Stromal cell of bone marrow (primary cell): ENCODE results near the gene MYZAP.

Source experiments
- DNase-seq: peaks from one replicate; pipeline ENCODE4 v3.0.0-alpha.2; 2012; ENCODE audit warnings: low read depth

The MYZAP gene

GRCh38 chr15:57663262-57663661 is 71.6 kb downstream of the MYZAP start:
- no peak for DNase-seq

- DNase-seq = no peak
Observed at GRCh38 chr15:57665194-57665593, 73.5 kb downstream of the MYZAP start.

- no peak for DNase-seq
Observed at GRCh38 chr15:57665939-57666338, 74.2 kb downstream of the MYZAP start.

DNA sequence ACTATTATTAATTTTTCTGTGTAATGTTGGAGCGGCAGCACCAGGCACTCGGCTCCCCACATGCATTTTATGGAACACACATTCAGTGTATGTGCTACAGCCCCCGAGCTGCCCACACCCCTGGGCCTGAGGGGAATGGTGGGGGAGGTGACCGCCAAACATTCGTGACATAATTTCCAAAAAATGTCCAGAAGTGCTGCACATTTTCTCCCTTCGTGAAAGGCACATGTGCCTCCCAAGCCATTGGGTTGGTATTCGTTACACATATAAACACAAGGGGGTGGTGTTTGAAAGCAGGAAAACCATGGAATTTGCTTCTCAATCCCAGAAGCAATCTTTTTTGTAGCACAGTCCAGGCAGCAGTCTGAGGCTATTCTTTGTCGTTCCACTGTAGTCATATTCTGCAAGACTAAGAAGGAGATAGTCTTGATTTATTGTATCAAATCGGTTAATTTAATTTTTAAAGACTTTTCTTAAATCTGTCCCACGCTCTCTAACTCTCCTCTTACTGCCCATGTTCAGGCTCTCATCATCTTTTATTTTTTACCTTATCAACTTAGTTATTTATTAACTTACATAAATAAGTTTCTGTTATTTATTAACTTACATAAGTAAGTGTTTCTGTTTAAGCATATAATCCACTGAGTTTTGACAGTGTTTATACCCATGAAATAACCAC is 75.6 kb downstream of the MYZAP start:
- peak; percentile 66 for DNase-seq

- no peak for DNase-seq
Observed at GRCh38 chr15:57668016-57668415, 76.3 kb downstream of the MYZAP start.

DNA sequence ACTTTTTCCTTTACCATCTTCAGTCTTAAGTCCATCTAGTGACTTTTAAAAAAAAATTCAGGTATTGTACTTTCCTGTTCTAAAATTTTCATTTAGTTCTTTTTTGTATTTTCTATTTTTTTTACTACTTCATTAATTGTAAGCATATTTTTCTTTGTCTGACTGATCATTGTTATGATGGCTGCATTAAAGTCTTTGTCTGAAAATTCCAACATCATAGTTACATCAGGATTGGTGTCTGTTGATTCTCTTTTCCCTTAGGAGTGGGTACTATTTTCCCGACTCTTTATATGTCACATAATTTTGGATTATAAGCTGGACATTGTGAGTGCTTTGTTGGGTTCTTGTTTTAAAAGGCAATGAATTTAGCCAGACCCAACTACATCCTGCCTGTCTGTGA is 79.9 kb downstream of the MYZAP start:
- no peak for DNase-seq

- no peak for DNase-seq
Observed at GRCh38 chr15:57675481-57676181, 83.9 kb downstream of the MYZAP start.

- DNase-seq = no peak
Observed at GRCh38 chr15:57676585-57676984, 84.9 kb downstream of the MYZAP start.

DNA sequence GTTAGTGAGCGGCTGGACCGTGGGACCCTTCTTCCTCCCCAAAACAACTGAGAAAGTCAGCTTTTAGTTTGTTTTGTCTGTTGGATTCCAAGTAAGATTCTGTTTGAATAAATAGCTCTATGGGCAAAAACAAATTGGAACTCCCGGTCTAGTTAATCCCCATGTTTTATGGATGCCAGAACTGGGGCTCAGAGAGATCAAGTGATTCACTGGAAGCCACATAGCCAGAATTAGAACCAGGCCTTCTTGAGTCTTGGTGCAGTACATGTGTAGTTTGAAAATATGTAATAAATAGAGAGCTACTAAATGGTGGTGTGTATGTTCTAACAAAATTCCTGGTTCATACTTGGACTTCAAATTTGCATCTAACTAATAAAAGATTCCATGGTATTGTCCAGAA is 85.5 kb downstream of the MYZAP start:
- no peak for DNase-seq

DNA sequence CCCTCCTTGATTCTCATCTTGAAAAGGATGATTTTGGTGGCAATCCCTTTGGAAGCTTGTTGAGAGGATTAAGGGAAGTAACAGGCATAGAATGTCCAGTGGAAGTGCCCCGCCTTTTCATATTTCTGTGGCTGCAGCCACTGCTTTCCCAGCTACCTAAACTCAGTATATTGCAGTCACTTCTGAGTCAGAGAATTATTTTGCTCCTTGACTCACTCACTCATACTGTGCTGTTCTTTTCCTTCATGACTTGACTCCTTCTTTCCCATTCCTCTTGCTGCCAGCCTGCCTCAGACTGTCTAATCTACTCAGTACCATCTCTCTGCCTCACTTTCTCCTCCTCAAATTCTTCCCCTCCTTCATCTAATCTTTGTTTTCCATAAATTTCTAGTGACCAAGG is 88.3 kb downstream of the MYZAP start:
- DNase-seq = peak; percentile 81

DNA sequence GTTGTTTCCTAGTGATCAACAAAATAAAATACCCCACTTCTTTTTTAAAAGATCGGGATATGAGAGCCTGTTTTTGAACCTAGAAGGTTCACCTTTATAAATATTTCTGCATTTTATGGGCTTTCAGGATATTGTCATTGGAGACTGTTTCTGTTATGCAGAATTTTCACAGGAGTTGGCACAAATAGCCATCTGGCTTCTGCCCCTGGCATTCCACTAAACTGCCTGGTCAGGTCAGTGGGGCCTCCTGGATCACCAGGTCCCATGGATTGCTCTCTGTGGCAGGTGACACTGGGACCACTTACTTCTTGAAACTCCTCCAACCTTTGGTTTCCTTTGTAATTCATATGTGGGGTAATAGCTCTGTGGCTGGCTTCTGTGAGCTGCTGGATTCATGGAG is 89.3 kb downstream of the MYZAP start:
- DNase-seq = no peak

GRCh38 chr15:57683481-57683880 is 91.8 kb downstream of the MYZAP start:
- DNase-seq = no peak

DNA sequence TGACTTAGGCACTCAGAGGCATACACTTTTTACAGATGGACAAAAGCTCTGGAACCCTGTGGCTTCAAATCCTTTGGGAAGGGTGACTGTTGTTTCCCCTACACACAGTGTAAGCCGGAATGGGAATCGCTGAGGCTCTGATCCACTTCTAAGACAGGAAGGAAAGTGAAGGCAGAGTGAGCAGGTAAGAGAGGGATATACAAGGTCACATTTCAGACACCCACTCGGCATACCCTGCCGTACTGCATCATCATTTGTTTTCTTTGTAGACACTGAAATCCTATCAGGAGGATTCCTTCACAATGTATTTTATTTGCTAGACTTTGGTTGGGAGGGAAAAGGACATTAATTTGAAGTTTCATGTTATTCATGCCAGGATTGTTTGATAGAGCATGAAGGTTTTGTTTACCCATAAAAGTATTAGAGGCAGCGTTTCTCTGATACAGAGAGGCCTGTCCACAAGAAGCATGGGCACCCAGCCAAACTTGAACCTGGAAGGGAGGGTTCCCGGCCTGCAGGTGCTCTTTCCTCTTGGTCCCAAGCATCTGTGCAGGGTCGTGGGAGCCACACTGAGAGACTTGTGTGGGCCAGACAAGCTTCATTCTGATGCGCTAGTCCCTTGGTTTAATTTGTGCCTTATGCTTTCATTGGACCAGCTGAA is 92.9 kb downstream of the MYZAP start:
- DNase-seq = no peak

- DNase-seq = no peak
Observed at GRCh38 chr15:57685306-57686095, 93.8 kb downstream of the MYZAP start.

- no peak for DNase-seq
Observed at GRCh38 chr15:57686657-57687056, 95.0 kb downstream of the MYZAP start.

DNA sequence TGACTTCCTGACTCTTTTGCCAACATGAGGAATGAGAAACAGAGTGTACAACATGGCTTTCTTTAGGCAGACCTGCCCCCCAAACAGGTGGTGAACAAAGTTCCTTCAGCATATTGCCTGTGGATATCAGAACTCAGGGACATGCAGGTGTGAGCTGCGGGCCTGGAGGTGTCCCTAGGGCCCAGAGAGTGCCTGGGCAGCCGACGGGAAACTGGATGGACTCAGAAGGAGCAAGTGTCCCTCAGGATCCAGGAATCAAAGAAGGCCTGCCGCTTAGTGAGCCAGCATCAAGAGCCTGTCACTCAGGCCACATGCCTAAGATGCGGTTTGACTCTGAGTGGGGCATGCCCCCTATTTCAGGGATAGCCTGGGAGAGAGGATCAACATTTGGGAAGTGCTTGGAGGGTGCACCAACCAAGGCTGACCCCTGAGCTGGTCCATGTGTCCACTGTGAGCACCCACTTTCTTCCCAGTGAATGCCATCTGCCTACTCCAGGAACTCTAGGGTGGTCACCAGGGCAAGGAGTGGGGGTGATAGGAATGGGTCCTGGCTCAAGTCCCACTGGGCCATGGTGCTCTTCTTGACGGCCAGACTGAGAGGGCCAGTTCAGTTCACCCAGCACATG is 98.8 kb downstream of the MYZAP start:
- no peak for DNase-seq

DNA sequence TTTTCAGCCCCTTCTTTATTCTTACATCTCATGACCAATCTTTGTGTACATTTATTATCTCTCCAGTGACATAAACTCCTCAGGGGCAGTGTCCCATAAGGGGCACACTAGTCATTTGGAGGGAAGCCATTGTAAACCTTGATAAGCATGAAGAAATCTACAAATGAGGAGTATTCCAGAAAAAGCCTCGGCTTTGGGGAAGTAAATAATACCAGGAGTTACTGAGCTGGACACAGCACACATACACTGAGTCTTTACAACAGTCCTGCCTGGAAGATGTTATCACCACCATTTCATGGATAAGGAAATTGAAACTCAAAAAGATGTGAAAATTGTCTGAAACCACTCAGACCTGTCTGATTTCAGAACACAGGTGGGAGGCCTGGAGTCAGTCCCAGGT is 99.4 kb downstream of the MYZAP start:
- no peak for DNase-seq

- DNase-seq = peak; percentile 40
Observed at GRCh38 chr15:57692709-57693108, 101.0 kb downstream of the MYZAP start.

DNA sequence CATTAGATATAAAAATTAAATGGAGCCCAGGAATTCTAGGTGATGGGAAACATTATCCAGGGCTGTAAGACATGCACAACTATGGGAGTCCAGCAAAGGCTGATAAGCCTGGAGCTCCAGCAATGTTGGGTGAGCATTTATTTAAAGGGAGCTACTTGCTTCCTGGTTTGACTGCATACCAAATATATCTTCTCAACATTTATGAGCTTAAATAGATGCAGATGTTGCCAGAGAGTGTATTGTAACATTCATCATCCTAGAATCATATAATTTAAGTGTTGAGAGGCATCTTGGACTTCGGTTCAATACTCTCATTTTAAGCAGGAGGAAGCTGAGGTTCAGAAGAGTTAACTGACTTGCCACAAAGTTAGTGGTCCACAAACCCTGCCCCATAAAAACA is 102.6 kb downstream of the MYZAP start:
- no peak for DNase-seq

GRCh38 chr15:57696146-57696545 is 104.4 kb downstream of the MYZAP start:
- no peak for DNase-seq

- no peak for DNase-seq
Observed at GRCh38 chr15:57697588-57697987, 105.9 kb downstream of the MYZAP start.

GRCh38 chr15:57698243-57698642 is 106.5 kb downstream of the MYZAP start:
- DNase-seq = no peak
